RCC 7860 (cell line): ENCODE measurements around the gene GALNT18.
A peak's percentile ranks its signal among the peaks of the same experiment; 100 is the strongest.

Source experiments
- DNase-seq: peaks from one replicate; pipeline ENCODE4 v3.0.0-alpha.2; 2015; ENCODE audit warnings: low spot score
- FAIRE-seq: peaks from 2 replicates; lab custom pipeline; 2012; peaks lifted over from hg19 to GRCh38; lab: Jason Lieb, UNC

GALNT18 gene

DNA sequence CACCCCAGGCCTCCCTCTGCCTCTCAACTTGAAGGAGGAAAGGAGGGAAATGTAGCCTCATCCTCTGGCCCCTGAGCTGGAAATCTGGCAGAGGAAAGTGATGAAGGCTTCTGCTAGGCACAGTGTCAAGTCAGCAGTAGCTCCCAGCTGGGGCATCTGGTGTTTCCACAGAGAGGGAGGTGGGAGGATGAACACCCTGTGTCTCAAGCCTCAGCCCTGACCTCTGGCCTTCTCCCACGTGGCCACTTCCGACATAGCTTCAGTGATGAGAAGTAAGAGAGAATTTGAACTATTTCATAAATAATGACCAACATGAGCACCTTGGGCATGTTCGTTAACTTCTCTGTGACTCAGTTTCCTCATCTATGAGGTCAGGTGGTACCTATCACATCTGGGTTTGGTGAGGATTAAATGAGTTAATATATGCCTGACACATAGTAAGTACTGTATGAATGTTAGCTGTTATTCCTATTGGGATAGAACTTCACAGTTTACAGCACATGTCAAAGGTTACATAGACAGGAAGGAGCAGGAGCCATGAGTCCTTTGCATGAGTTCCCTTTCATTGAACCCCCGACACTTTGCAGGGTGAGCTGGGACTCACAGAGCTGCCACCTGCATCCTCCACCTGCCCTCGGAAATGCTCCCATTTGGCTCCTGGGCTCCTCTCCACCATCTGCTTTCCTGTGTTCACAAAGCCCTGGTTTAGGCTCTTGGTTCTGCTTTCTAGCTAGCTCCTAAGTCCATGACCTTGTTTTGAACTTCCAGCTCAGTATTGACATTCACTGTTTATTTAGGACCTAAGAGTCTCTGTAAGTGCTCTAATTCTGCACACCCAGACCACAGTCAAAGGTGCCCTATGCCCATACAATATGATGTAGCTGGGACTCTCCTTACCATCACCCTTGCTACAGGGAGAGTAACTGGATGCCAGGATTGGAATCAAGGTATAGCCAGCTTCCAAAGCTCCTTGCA, 330.5 kb downstream of the GALNT18 start:
- FAIRE-seq (no peak), DNase-seq (no peak)

GRCh38 chr11:11290354-11290753, 331.5 kb downstream of the GALNT18 start:
- no peak for FAIRE-seq
- DNase-seq: no peak

- DNase-seq: no peak
- FAIRE-seq: no peak
Observed at GRCh38 chr11:11289669-11290068, 332.1 kb downstream of the GALNT18 start.

DNA sequence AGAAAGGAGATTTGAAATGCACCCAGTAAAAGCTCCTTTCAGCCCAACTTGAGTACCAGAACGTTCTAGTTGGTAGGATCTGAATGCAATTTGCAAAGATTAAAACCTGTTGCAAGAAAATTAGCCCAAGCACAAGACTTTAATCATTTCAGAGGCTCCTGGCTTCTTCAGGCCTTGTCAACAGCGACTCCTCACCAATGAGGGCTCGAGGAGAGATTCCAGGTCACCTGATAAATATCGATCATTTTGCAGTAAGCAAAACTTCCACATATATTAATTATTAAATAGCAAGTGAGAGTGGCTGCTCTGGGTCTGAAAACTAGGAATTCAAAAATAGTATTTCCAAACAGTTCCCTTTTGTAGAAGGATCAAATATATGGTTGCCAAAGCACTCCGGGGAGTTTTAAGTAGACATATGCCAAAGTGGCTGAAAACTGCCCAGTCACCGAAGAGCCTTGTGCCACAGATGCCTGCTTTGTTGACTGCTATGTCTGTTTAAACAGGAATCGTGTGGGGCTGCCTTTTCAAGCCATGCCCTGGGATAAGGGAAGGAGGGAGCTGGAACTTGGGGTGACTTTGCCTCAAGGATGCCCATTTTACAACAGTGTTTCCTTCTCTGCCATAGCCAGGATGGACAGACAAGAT, 332.7 kb downstream of the GALNT18 start:
- DNase-seq (no peak), FAIRE-seq (no peak)

GRCh38 chr11:11284481-11284880, 337.3 kb downstream of the GALNT18 start:
- DNase-seq (no peak), FAIRE-seq (no peak)

GRCh38 chr11:11281626-11282025, 340.2 kb downstream of the GALNT18 start:
- DNase-seq (no peak), FAIRE-seq (no peak)

DNA sequence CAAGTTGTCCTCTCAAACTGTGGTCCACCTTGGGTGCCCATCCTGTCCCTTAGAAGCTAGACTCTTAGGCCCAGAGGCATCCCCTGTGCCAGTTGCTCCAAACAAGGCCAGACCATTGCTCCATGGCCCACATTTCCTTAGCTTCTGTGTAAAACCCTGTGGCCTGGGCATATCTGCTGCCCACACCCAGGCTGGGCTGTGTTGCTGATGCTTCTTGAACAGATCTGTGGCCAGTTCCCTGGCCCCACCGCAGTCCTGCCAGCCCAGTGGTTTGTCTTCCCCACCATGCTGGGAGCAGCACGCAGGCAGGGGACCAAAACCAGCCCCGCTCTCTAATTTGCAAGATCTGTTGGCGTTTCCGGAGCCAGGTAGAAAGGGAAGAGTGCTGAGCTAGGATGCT, 341.0 kb downstream of the GALNT18 start:
- FAIRE-seq: no peak
- no peak for DNase-seq

DNA sequence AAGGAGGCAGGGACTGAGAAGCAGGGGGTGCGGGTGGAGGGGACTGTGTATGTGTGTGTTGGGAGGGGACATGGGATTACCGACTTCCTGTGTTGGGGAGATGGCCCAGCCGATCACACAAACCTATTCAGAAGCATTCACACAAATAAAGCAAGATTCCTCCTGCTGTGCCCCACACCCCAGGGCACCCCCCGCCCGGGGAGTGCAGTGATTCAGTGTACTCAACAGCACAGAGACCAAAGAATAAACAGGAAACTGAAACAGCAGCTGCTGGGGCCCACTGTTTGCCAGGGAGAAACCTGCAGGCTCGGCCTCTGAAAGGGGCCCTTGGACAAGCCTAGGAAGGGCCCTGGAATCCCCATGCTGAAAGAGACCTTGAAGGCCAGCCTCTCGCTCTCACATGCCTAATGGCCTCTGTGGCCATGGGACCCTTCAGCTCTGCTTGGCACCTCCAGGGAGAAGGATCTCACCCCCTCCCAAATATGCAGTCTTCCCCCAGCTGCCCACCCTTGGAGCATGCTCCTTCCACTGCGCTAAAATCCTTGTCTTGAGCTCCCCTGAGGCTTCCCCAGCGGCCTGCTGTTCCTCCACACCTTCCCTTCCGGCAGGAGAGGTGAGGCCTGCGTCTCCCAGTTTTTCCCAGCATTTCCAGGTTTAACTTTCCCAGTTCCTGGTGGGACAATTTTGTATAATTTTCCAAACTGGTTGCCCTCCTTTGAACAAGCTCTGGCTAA, 341.7 kb downstream of the GALNT18 start:
- no peak for FAIRE-seq
- no peak for DNase-seq

- DNase-seq (no peak), FAIRE-seq (no peak)
Observed at GRCh38 chr11:11272254-11272653, 349.6 kb downstream of the GALNT18 start.

DNA sequence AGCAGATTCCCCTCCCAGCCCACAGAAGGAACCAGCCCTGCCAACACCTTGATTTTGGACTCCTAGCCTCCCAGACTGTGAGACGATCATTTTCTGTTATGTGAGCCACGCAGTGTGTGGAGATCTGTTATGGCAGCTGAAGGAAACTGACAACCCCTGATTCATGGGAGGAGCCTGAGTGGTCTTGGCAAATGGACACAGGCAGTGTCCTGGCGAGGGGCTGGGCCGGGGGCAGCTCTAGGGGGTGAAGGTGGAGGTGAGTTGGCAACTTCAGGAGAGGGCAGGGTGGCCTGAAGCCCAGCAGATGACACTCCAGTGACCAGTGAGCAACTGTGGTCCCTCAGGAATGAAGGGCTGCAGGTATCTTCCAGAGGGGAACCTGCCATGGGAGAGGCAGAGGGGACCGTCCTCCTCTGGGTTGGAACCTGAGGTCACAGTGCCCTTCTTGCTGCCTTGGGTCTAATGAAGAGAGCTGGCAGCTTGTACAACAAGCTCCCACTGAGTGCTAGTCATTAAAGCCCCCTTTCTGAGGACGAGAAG, 351.5 kb downstream of the GALNT18 start:
- DNase-seq: no peak
- FAIRE-seq: no peak

DNA sequence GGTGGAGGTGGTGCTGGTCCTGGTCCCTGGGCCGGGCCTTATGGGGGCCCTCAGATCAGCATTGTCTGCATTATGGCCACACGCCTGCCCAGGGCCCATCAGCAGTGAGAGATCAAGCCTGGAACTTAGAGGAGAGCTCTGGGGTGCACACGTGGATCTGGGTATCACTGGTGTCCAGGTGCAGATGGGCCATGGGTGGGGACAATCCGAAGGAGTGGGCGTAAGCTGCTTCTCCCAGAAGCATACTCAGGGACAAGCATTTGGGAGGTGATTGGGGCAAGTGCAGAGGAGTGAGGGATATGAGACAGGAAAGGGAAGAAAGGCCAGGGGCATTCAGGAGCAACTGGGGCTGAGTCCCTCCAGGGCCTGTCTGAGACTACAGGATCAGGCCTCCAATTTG, 353.1 kb downstream of the GALNT18 start:
- DNase-seq (no peak), FAIRE-seq (no peak)

DNA sequence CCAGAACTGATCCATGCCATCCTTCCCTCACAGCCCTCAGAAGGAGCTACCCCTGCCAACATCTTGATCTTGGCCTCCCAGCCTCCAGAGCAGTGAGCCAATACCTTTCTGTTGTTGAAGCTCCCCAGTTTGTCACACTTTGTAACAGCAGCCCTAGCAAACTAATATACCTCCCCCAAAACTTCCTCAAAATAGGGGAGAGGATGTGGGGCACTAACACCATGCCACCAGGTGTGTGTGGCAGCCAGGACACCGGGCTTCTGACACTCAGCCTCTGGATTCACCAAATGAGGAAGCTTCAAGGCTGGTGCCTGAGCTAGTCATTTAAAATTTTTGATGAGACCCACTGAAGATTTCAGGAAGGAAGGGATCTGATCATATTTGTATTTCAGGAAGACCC, 353.7 kb downstream of the GALNT18 start:
- DNase-seq (no peak), FAIRE-seq (no peak)

DNA sequence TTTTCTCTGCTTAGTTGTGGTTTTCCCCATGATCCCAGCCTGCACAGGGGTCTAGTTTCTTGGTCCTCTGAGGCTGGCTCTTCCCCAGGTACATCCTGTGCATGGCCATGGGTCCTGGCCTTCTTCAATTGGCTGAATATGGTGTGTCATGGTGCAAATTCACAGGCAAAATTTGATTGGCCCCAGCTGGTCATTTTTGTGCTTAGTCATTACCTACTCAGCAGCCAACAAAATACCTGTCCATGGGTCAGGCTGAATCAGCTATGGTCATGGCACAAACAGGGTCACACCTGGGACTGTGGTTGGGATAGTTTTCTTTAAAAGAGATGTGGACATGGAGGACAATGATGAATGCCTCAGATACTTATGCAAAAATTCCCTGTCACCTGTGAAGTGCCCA, 354.5 kb downstream of the GALNT18 start:
- DNase-seq (no peak), FAIRE-seq (no peak)

DNA sequence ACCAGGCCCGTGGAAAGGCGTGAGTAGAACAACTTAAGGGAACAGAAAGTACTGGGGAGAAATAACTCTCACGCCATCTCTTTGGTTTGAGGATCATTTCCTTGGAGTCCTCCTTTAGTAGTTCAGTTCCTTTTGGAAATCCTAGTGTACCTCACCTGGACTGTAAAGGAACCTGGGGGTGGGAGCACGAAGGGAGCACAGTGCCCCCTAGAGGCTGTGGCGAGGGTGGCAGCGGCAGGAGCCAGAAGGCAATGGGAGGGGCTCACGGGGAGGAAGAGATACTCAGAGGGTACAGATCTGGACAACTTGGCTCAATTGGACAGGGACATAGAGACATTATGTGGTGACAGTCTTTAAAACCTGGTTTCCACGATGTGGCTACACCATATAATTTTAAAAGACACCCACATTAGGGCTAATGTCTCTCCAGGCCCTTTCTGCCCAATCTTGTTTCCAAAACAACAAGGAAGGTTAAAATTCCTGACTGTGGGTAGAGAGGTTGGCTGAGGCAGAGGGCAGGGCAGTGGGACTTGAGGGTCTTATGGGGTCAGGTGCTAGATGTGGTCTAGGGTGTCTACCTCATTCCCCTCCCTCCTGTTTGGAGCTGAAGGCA, 355.7 kb downstream of the GALNT18 start:
- DNase-seq (no peak), FAIRE-seq (no peak)

DNA sequence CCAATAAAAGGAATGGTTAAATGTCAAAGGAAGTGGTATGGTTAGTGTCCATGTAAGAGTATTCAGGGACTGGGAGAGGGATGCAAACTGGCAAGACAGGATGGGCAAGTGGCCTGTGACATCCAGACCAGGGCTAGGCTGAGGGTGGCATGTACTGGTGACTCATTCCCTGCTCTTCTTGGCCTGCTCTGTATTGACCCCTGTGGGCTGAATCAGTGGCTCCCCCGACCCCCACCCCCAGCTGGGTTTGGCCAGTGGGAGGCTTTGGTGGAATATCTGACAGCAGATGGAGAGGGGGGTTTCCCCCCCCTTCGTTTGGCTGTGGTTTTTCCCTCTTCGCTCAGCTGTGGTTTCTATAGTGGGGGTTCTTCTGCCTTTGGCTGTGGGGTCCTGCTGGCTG, 356.5 kb downstream of the GALNT18 start:
- FAIRE-seq (no peak), DNase-seq (peak; percentile 7)

GRCh38 chr11:11263238-11264005, 358.4 kb downstream of the GALNT18 start:
- peak; percentile 23 for DNase-seq
- FAIRE-seq: no peak

DNA sequence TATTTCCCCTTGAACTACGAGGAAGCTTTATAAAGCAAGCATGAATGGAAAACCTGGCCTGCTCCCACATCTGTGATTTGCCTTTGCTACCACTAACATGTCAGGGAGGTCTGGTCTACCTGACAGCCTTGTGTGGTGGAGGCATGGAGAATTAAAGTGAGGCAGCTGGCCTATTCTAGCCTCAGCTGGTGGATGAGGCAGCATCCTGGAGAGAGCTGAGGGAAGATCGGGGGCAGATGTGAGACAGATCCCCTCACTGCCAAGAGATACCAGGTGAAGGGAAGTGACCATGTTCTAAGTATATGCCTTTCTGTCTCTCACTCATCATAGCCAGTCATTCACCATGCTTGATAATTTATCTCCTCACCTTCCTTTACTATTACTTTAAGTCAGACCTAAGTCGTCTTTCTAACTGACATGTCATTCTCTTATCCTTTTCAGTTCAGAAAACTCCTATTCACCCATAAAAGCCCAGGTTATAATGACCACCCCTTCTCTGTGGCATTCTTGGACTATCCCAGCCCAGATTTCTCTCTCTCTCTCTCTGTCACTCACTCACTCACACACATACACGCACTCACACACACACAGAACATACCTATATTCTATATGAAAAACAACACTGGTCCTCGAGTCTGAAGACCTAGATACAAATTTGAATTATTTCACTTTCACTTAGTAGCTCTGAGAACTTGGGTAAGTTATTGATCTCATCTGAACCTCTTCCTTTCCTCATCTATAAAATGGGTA, 359.5 kb downstream of the GALNT18 start:
- no peak for DNase-seq
- FAIRE-seq: no peak

- no peak for FAIRE-seq
- DNase-seq: no peak
Observed at GRCh38 chr11:11261629-11262028, 360.2 kb downstream of the GALNT18 start.

GRCh38 chr11:11260903-11261302, 360.9 kb downstream of the GALNT18 start:
- no peak for DNase-seq
- no peak for FAIRE-seq
